Fibroblast of lung (primary cell): ENCODE results near the gene LRSAM1. TPM values are rescaled to one million over a fixed set of nuclear protein-coding genes. Genes with fewer than 3 reads are reported as not detected.

Source experiments
- DNase-seq, 2 donors: peaks; one replicate each; pipeline versions ENCODE4 v3.0.0 to v3.0.0-alpha.2; 2010; ENCODE audit warnings: low read depth in 2 of 2
- H2AFZ ChIP-seq: 2 replicates; pipeline ENCODE4 v1.5.1; 2012; ENCODE audit warnings: low read length, control low read depth, inconsistent platforms
- H3K27ac ChIP-seq: 2 replicates; pipeline ENCODE4 v1.5.1; 2011; ENCODE audit warnings: low read length, control low read depth; ENCODE audit not compliant: insufficient read depth
- H3K27me3 ChIP-seq: 2 replicates; pipeline ENCODE4 v1.5.1; 2011; ENCODE audit warnings: mild to moderate bottlenecking, low read length; ENCODE audit not compliant: control insufficient read depth, insufficient read depth
- H3K36me3 ChIP-seq: 2 replicates; pipeline ENCODE4 v1.5.1; 2011; ENCODE audit warnings: low read length; ENCODE audit not compliant: control insufficient read depth, insufficient read depth
- H3K4me1 ChIP-seq: 2 replicates; pipeline ENCODE4 v1.5.1; 2011; ENCODE audit warnings: low read length; ENCODE audit not compliant: control insufficient read depth, insufficient read depth; ENCODE audit errors: extremely low read depth
- H3K4me2 ChIP-seq: 2 replicates; pipeline ENCODE4 v1.5.1; 2011; ENCODE audit warnings: low read length, control low read depth; ENCODE audit not compliant: insufficient read depth; ENCODE audit errors: extremely low read depth
- H3K4me3 ChIP-seq, 4 experiments: fragments of 200-600 bp in 1 of 4; sonication (generic) in 1 of 4; replicated peaks in 1 of 4; 2 replicates each; pipeline ENCODE4 v1.5.1; 2011 to 2016; ENCODE audit warnings: low read length in 4 of 4, low read depth in 3 of 4, mild to moderate bottlenecking in 3 of 4, control low read depth in 2 of 4, inconsistent platforms in 1 of 4, mixed read lengths in 1 of 4; ENCODE audit not compliant: insufficient read depth in 1 of 4; ENCODE audit errors: control extremely low read depth in 1 of 4
- H3K79me2 ChIP-seq: 2 replicates; pipeline ENCODE4 v1.5.1; 2012; ENCODE audit warnings: mild to moderate bottlenecking, low read length, inconsistent platforms; ENCODE audit not compliant: control insufficient read depth, insufficient read depth
- H3K9ac ChIP-seq: 2 replicates; pipeline ENCODE4 v1.5.1; 2011; ENCODE audit warnings: mild to moderate bottlenecking, low read length, control low read depth; ENCODE audit not compliant: insufficient read depth
- H3K9me3 ChIP-seq: 2 replicates; pipeline ENCODE4 v1.5.1; 2012; ENCODE audit warnings: low read depth, low read length; ENCODE audit not compliant: control insufficient read depth, insufficient read depth
- H4K20me1 ChIP-seq: 2 replicates; pipeline ENCODE4 v1.5.1; 2011; ENCODE audit warnings: low read length; ENCODE audit not compliant: control insufficient read depth, insufficient read depth; ENCODE audit errors: extremely low read depth
- CTCF ChIP-seq, 2 donors: IDR thresholded peaks in 1 of 2; conservative IDR thresholded peaks in 1 of 2; 1 replicate in 1 of 2; 2 replicates in 1 of 2; pipeline ENCODE4 v1.5.1; 2011 to 2012; ENCODE audit warnings: low read length in 2 of 2, control low read depth in 1 of 2, inconsistent platforms in 1 of 2, low read depth in 1 of 2, mild to moderate bottlenecking in 1 of 2
- EZH2 ChIP-seq: IDR thresholded peaks from 2 replicates; pipeline ENCODE4 v1.5.1; 2012; ENCODE audit warnings: low read length, control low read depth, mild to moderate bottlenecking; ENCODE audit errors: missing control alignments
- polyA plus RNA-seq, 2 donors: library from polyadenylated mRNA; depleted of rRNA in 1 of 2; stranded (reverse) in 1 of 2; unstranded in 1 of 2; fragments of >200 nt; gene quantifications; 2 replicates each; pipeline ENCODE4 v1.2.1, GENCODE V29; 2011 to 2012; ENCODE audit warnings: missing spikeins in 1 of 2
- total RNA-seq: library from RNA; depleted of rRNA; stranded (reverse); fragments of >200 nt; gene quantifications from 2 replicates; pipeline ENCODE4 v1.2.1, GENCODE V29; 2014

The LRSAM1 gene
- total and polyA plus RNA-seq, 2 donors (not counting 1 experiment from before 2014, with no cell fraction given), result 6.8 to 18.0 TPM

GRCh38 chr9:127448112-127448805 lies 3.1 kb upstream of the LRSAM1 start:
- peaks cover 4% of the 10 kb centered on the region for H3K9me3 ChIP-seq
- peaks cover 2% of the 10 kb centered on the region for H3K4me1 ChIP-seq
- peak overlapping the region; percentile 63 for H3K4me2 ChIP-seq
- peaks cover 37% of the 10 kb centered on the region for H3K36me3 ChIP-seq
- peaks cover 32% of the 10 kb centered on the region for H3K79me2 ChIP-seq
- no peaks in the 10 kb centered on the region for H3K27me3 ChIP-seq
- TF ChIP-seq EZH2 (no peak), CTCF (conservative IDR thresholded peaks at IDR 0.05 in 1 of 2, IDR thresholded peaks at IDR 0.05 in 1 of 2; ENCODE audit: low read depth in 1 of 2, low read length in 2 of 2) (no peak)
- H3K9ac ChIP-seq, result no peak overlapping the region
- peak overlapping the region; percentile 30 to 94 (median 77) for H3K4me3 ChIP-seq
- peak in 1 of 2 donors; percentile 18 for DNase-seq
- H4K20me1 ChIP-seq, result peaks cover 3% of the 10 kb centered on the region
- no peak overlapping the region for H2AFZ ChIP-seq
- peak overlapping the region; percentile 29 for H3K27ac ChIP-seq

- peak in 1 of 2 donors; percentile 18 for DNase-seq
- H3K9me3 ChIP-seq, result peaks cover 2% of the 10 kb centered on the region
- peak overlapping the region; percentile 99 for H3K4me2 ChIP-seq
- H3K27me3 ChIP-seq, result no peaks in the 10 kb centered on the region
- H2AFZ ChIP-seq, result no peak overlapping the region
- H3K27ac ChIP-seq, result peak overlapping the region; percentile 92
- peak overlapping the region; percentile 29 for H3K9ac ChIP-seq
- peak overlapping the region; percentile 62 to 94 (median 92) for H3K4me3 ChIP-seq
- H4K20me1 ChIP-seq, result peaks cover 3% of the 10 kb centered on the region
- TF ChIP-seq CTCF (conservative IDR thresholded peaks at IDR 0.05 in 1 of 2, IDR thresholded peaks at IDR 0.05 in 1 of 2; ENCODE audit: low read depth in 1 of 2, low read length in 2 of 2) (no peak), EZH2 (no peak)
- peaks cover 35% of the 10 kb centered on the region for H3K36me3 ChIP-seq
- H3K79me2 ChIP-seq, result peaks cover 32% of the 10 kb centered on the region
- H3K4me1 ChIP-seq, result peaks cover 2% of the 10 kb centered on the region
Measured at GRCh38 chr9:127449332-127449966, 1.9 kb upstream of the LRSAM1 start.

GRCh38 chr9:127450243-127450760 lies 1.0 kb upstream of the LRSAM1 start:
- Histone ChIP-seq H3K4me1 (peaks cover 2% of the 10 kb centered on the region), H3K79me2 (peaks cover 32% of the 10 kb centered on the region), H3K4me2 (peak overlapping the region; percentile 99), H3K4me3 (peak overlapping the region; percentile 62 to 94 (median 92)), H3K9ac (peak overlapping the region; percentile 92), H3K36me3 (peaks cover 29% of the 10 kb centered on the region), H3K27me3 (no peaks in the 10 kb centered on the region), H4K20me1 (peaks cover 3% of the 10 kb centered on the region), H2AFZ (no peak overlapping the region), H3K27ac (peak overlapping the region; percentile 92), H3K9me3 (no peaks in the 10 kb centered on the region)
- TF ChIP-seq CTCF (conservative IDR thresholded peaks at IDR 0.05 in 1 of 2, IDR thresholded peaks at IDR 0.05 in 1 of 2; ENCODE audit: low read depth in 1 of 2, low read length in 2 of 2) (no peak), EZH2 (no peak)
- DNase-seq, result peak in 1 of 2 donors; percentile 66
